Measurements from ENCODE around the gene MUS81.

The MUS81 gene

GRCh38 chr11:65850217-65851082, 9.8 kb upstream of the MUS81 start:
- TF ChIP-seq CTCF (IDR thresholded peaks at IDR 0.05): no peak
- TF ChIP-seq ZFX (IDR thresholded peaks at IDR 0.05; ENCODE audit: borderline replicate concordance): no peak
- no peak overlapping the region for H3K27ac ChIP-seq

GRCh38 chr11:65851083-65851579, 9.1 kb upstream of the MUS81 start:
- no peak overlapping the region; the same call in 1 of the 2 replicates for H3K27ac ChIP-seq
- TF ChIP-seq ZFX (IDR thresholded peaks at IDR 0.05; ENCODE audit: borderline replicate concordance) (no peak), CTCF (IDR thresholded peaks at IDR 0.05) (peak; percentile 61)

- no peak for TF ChIP-seq ZFX (IDR thresholded peaks at IDR 0.05; ENCODE audit: borderline replicate concordance)
- no peak for TF ChIP-seq CTCF (IDR thresholded peaks at IDR 0.05)
- H3K27ac ChIP-seq: 0 out of 2 replicates have a peak overlapping the region, but pooled peaks have one; percentile 4
These were observed 8.3 kb upstream of the MUS81 start for GRCh38 chr11:65851811-65852507.

GRCh38 chr11:65852508-65853245, 7.6 kb upstream of the MUS81 start:
- 0 out of 2 replicates have a peak overlapping the region, but pooled peaks have one; percentile 4 for H3K27ac ChIP-seq
- TF ChIP-seq ZFX (IDR thresholded peaks at IDR 0.05; ENCODE audit: borderline replicate concordance) (no peak), CTCF (IDR thresholded peaks at IDR 0.05) (no peak; the same call in 1 of the 2 replicates)

- peak overlapping the region; percentile 4; the same call in 1 of the 2 replicates for H3K27ac ChIP-seq
- TF ChIP-seq ZFX (IDR thresholded peaks at IDR 0.05; ENCODE audit: borderline replicate concordance): no peak
These were observed 6.8 kb upstream of the MUS81 start for GRCh38 chr11:65853246-65853979.

- H3K27ac ChIP-seq: peak overlapping the region; percentile 99; the same call in 1 of the 2 replicates
These were observed 6.1 kb upstream of the MUS81 start for GRCh38 chr11:65854161-65854592.

More at GRCh38 chr11:65854161-65854592, 6.1 kb upstream of the MUS81 start:
- TF ChIP-seq CTCF (IDR thresholded peaks at IDR 0.05) (no peak), ZFX (IDR thresholded peaks at IDR 0.05; ENCODE audit: borderline replicate concordance) (no peak)
